ENCODE data around the gene SLC40A1. TPM values are rescaled to one million over a fixed set of nuclear protein-coding genes. Genes with fewer than 3 reads are reported as not detected.

Gene SLC40A1
- total and polyA plus RNA-seq, 9 donors = 243 to 515 (median 361) TPM

DNA sequence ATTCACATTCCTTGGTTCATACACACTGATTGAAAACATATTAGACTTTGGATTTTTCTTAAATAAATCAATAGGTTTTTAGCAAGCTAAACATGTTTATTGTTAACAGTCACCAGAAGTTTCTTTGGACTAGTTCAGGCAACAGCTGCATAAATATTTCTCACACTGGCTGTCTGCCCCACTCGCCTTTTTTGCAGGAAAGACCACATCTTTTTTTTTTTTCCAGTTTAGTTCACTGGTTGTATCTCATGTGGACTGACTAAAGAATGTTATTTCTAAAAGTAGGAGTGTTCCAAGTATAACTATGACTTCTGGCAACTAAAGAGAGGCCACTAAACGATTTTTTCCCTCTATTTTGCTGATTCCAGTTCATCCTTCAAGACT lies 31.1 kb downstream of the SLC40A1 start:
- Histone ChIP-seq H3K36me3 (no peaks in the 10 kb centered on the region), H3K27ac (peak overlapping the region in 1 of 2 donors; percentile 58), H3K4me1 (ENCODE audit: insufficient read depth) (peaks cover 11% of the 10 kb centered on the region), H3K4me3 (no peak overlapping the region), H3K27me3 (no peaks in the 10 kb centered on the region), H3K9me3 (no peaks in the 10 kb centered on the region)
- intact Hi-C loops (cut with DNase I) = no loop called here
- peak in 4 of 5 donors; percentile 46 to 57 (median 52) for DNase-seq
- TF ChIP-seq EP300 (IDR thresholded peaks at IDR 0.05) (no peak), POLR2A (IDR thresholded peaks at IDR 0.05) (no peak), CTCF (IDR thresholded peaks at IDR 0.05) (no peak)
- WGBS, 3 donors = 3 to 6% (median 5%) methylated on average over 2 of the region's 2 CpGs

GRCh38 chr2:189548666-189549448 lies 31.7 kb downstream of the SLC40A1 start:
- TF ChIP-seq EP300 (IDR thresholded peaks at IDR 0.05) = no peak
- TF ChIP-seq POLR2A (IDR thresholded peaks at IDR 0.05) = no peak
- no peak for TF ChIP-seq CTCF (IDR thresholded peaks at IDR 0.05)
- no peaks in the 10 kb centered on the region for H3K36me3 ChIP-seq
- H3K4me3 ChIP-seq = no peak overlapping the region
- 35 to 45% (median 36%) methylated on average over 2 of the region's 2 CpGs for WGBS, 3 donors
- peak overlapping the region in 1 of 2 donors; percentile 58 for H3K27ac ChIP-seq
- H3K9me3 ChIP-seq = no peaks in the 10 kb centered on the region
- intact Hi-C loops (cut with DNase I) = no loop called here
- no peaks in the 10 kb centered on the region for H3K27me3 ChIP-seq
- DNase-seq = no peak
- H3K4me1 ChIP-seq (ENCODE audit: insufficient read depth) = peaks cover 8% of the 10 kb centered on the region

GRCh38 chr2:189545418-189545817 lies 35.2 kb downstream of the SLC40A1 start:
- no peak for TF ChIP-seq POLR2A (IDR thresholded peaks at IDR 0.05)
- 7 to 13% (median 8%) methylated on average over 1 of the region's 1 CpG for WGBS, 3 donors

DNA sequence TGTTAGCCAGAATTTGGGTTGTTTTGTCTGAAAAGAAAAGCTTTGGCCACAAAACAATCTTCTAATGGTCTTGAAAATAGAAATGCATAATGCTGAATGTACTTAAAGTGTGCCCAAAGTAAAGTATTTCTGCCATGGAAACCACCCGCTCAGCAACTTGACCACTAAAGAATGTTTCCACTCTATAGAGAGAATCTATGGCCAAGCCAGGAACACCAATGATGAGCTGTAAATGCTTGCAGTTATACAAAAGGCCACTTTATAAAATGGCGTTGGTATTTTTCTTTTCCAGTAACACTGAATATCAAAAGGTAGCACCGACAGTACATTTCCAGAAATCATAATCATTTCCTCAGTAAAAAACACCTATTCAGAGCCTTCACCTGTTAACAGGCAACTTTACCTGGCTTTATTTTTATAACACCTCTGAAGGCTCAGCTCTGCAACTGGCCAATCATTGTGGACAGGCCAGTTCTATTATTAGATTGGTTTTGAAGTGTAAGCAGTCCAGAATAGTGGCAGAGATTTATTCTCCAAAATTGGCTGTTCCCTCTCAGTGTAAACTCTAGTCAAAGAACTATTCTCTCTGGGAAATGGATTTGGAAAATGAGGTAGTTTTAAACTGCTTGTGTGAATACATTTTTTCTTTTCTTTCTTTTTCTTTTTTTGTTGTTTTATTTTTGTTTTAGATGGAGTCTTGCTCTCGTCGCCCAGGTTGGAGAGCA lies 36.1 kb downstream of the SLC40A1 start:
- Histone ChIP-seq H3K27ac (no peak overlapping the region), H3K9me3 (no peaks in the 10 kb centered on the region), H3K36me3 (no peaks in the 10 kb centered on the region), H3K4me1 (ENCODE audit: insufficient read depth) (peaks cover 3% of the 10 kb centered on the region), H3K27me3 (no peaks in the 10 kb centered on the region), H3K4me3 (no peak overlapping the region)
- intact Hi-C loops (cut with DNase I) = no loop called here
- DNase-seq = no peak
- TF ChIP-seq CTCF (IDR thresholded peaks at IDR 0.05) = no peak
- 79 to 89% (median 88%) methylated on average over 5 of the region's 5 CpGs for WGBS, 3 donors

More at GRCh38 chr2:189545418-189545817, 35.2 kb downstream of the SLC40A1 start:
- Histone ChIP-seq H3K9me3 (no peaks in the 10 kb centered on the region), H3K36me3 (no peaks in the 10 kb centered on the region), H3K27me3 (no peaks in the 10 kb centered on the region), H3K4me3 (no peak overlapping the region), H3K4me1 (ENCODE audit: insufficient read depth) (peaks cover 3% of the 10 kb centered on the region), H3K27ac (no peak overlapping the region)
- intact Hi-C loops (cut with DNase I) = no loop called here
- no peak for DNase-seq

DNA sequence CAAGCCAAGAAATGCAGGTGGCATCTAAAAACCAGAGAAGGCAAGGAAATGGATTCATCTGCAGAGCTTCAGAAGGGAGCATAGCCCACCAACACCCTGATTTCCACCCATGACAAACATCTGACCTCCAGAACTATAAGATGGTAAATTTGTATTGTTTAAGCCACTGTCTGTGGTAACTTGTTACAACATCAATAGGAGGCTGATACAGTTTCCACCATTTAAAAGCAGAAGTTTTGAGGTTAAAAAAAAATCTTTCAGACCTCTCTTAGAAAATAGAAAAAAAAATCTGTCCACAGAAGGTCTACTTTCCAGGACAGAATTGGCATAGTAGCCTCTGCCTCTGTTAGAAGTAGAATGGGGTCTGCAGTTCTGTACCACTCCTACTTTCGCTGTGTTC lies 37.2 kb downstream of the SLC40A1 start:
- intact Hi-C loops (cut with DNase I) = no loop called here
- 100% methylated on average over 1 of the region's 1 CpG for WGBS, 3 donors
- H3K4me1 ChIP-seq (ENCODE audit: insufficient read depth) = peaks cover 1% of the 10 kb centered on the region

More for the DNA sequence above, 37.2 kb downstream of the SLC40A1 start:
- Histone ChIP-seq H3K36me3 (no peaks in the 10 kb centered on the region), H3K9me3 (no peaks in the 10 kb centered on the region), H3K27ac (no peak overlapping the region), H3K27me3 (no peaks in the 10 kb centered on the region), H3K4me3 (no peak overlapping the region)
- TF ChIP-seq EP300 (IDR thresholded peaks at IDR 0.05) (no peak), CTCF (IDR thresholded peaks at IDR 0.05) (no peak), POLR2A (IDR thresholded peaks at IDR 0.05) (no peak)
- DNase-seq = no peak
